GM12873 (cell line): Measurements from ENCODE around the gene SSNA1.

Source experiments
- CTCF ChIP-seq: IDR thresholded peaks from 2 replicates; pipeline ENCODE4 v1.5.1; 2012; ENCODE audit warnings: low read depth, mild to moderate bottlenecking, moderate library complexity, low read length, control low read depth; ENCODE audit not compliant: insufficient read depth; ENCODE audit errors: missing control alignments

SSNA1 gene

GRCh38 chr9:137218754-137219271 is 30.3 kb downstream of the SSNA1 start:
- TF ChIP-seq CTCF, result no peak

- no peak for TF ChIP-seq CTCF
Observed at GRCh38 chr9:137219757-137220316, 31.4 kb downstream of the SSNA1 start.

- TF ChIP-seq CTCF, result no peak
Observed at GRCh38 chr9:137220317-137221094, 32.0 kb downstream of the SSNA1 start.

GRCh38 chr9:137221095-137221505 is 32.6 kb downstream of the SSNA1 start:
- no peak for TF ChIP-seq CTCF

GRCh38 chr9:137221506-137222111 is 33.1 kb downstream of the SSNA1 start:
- no peak for TF ChIP-seq CTCF

- no peak for TF ChIP-seq CTCF
Observed at GRCh38 chr9:137222190-137223077, 34.0 kb downstream of the SSNA1 start, which contains the start of gene RNF208. Gene RNF208, minus strand, starts transcription at chr9:137222240. Its CDS starts 1,028 bp downstream, at chr9:137221212.
